GM18505 (cell line): ENCODE data around the gene H6PD.

Experiments
- ATAC-seq: cut with Tn5 transposase; IDR thresholded peaks from one replicate; pipeline ENCODE4 v1.9.1; 2021; ENCODE audit not compliant: unreplicated experiment
- POLR2A ChIP-seq: IDR thresholded peaks from 4 replicates; pipeline ENCODE4 v1.6.1; 2011; ENCODE audit warnings: borderline replicate concordance; ENCODE audit not compliant: insufficient read depth, insufficient read length; ENCODE audit errors: extremely low read depth

The H6PD gene

DNA sequence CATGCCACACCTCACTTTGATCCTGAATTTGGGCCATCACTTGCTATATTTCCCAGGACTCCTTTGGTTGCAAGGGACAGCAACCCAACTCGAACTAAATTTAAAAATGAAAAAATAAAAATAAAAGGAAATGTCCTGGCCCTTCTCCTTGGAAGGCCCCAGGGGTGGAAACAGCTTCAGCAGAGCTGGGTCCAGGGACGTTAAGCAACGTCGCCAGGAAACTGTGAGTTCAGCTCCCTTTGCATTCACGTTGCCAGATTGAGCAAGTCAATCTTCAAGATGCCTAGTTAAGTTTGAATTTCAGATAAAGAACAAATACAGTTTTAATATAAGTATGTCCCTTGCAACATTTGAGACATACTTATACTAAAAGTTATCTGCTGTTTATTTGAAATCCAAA, 43.5 kb downstream of the H6PD start:
- TF ChIP-seq POLR2A, result no peak
- ATAC-seq, result no peak

DNA sequence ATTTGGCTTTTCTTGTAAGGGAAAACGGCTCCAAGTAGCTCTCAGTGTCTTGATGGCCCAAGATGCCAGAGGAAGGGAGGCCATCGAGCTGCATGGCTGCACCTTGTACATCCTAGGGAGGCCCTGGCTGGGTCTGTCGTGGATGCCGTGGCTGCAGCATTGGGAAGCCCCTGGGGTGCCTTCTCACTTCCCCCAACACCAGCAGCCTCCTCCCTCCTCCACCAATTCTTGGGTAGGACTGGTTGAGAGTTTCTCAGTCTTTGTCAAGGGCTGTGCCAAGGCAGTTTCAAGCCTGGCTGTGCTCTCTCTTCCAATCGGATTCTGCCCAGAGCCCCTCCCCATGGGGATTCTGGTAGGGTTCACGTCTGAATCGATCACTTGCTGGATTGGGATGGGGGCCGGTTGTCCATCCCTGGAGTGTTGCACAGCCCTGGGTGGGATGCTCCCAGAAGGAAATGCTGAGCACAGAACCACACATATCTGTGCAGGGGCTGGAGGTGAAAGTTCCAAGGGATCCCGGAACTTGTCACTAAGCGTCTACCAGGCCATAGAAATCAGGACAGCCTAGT, 44.1 kb downstream of the H6PD start:
- ATAC-seq, result no peak
- no peak for TF ChIP-seq POLR2A

DNA sequence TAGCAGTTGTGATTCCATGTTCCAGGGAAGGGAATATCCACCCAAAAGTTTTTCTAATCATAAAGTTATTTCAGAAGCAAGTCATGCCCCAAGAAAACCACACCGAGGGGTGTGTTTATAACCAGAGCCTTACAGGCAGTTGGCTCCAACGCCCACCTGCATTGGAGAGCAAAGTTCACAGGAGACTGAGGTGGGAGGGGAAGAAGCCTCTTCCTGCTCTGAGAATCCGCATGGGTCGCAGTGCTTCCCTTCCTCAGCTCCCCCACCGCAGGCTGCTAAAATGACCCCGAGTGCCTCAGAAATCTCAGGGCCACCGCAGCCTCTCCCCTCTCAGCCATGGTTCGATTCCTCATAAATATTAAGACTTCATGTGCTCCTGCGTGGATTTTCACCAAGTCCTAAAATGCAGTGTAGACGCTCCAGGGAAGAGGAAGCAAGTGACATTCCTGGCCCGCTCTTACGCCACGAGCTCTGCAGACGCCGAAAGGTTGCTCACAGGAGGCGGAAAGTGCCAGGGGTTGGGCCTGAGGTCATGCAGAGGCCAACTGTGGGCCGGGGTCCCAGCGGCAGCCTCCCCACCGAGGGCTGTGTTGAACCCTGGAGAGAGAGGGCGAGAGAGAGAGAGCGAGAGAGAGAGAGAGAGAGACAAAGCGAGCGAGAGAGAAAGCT, 44.7 kb downstream of the H6PD start:
- no peak for TF ChIP-seq POLR2A
- ATAC-seq, result no peak

DNA sequence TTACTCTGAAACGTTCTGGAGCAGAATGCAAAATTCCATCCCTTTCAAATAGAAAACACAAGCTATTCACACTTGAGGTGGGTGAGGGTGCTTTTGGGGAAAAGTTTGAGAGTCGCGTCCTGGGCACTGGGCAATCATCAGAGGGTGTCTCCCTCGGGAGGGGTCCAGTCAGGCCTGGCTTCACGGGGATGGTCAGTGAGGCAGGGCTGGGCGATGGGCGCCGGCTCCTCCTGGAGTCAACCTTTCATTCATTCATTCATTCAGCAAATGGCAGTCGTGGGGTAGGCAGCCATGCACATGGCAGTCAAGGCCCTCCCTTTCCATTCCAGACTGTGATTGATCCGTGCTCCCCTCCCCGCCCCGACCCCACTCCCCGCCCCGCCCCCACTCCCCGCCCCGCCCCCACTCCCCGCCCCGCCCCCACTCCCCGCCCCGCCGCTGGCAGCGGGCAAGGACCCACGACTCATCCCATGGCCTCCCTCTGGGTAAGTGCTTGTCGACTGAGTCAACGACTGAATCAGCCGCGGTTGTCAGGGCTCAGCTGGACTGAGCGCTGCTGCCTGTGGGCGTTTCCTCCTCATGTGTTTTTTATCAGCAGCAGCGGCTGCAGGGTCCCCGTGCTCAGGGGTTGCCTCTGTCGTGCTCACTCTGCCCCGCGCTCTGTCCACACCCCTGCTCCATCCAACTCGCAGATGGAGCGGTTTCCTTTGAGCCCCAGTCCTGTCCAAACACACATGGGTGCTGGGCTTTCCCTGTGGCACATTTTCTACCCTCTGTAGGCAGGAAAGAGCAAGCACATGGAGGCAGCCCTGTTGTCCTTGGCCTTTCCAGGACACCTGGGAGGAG, 45.7 kb downstream of the H6PD start:
- TF ChIP-seq POLR2A, result no peak
- no peak for ATAC-seq

DNA sequence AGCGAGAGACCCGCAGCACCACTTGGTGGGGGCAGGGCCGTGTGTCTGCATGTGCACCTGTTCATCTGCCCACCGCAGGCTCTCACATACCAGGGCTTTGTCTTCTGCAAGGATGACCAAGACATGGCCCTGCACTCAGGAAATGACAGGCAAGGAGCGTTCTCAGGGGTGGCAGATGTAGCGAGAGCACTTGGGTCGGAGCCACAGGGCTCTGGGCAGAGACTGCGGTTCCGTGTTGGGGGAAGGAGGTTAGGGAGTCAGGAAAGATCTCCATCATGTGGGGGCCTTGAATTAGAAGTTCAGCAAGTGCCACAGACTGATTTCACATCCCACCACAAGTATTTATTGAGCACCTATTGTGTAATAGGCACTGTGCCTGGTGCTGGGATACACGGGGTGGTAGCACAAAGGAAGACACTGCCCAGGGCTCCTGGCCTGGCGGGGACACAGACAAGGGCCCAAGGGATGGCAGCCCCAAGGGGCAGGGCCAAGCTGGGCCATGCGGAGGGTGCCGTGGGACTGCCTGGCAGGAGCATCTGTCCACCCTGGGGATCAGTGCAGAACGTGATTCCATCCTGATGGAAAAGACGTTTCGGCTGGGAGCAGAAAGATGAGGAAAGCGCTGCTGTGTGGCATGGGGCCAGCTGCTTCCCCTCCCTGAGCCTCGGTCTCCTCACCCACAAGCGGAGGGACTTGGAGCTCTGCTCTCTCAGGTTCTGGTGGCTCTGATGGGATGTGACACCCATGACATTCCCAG, 46.7 kb downstream of the H6PD start:
- no peak for ATAC-seq
- no peak for TF ChIP-seq POLR2A

DNA sequence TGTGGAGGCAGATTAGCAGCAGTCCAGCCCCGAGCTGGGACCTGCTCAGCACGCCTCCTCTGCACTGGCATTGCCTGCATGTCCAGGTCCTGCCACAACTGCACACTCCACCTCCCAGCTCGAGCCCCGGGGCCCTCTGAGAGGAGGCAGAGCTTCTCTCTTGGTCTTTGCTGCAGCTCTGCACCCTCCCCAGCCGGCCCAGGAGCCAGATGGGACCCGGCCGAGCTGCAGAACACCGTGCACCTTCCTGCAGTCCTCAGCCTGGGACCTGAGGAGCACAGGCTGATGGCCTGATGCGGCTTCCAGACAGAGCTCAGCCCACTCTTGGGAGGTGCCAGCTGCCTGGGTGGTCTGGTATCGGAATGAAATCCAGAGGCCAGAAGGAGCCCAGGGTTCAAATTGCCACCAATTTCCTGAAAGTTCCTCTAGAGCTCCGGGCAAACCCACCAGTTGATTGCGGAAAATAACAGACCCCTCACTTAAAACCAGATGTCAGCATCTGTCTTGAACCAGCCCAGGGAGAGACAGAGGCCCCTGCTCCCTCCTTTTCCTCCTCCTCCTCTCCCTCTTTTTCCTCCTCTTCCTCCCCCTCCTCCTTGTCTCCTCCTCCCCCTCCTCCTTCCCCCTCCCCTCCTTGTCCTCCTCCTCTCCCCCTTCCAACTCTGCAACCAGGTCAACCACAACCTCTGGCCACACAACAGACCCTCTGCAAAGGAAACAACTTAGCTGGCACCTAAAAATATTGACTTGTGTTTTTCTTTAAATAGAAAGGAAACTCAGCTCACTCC, 47.5 kb downstream of the H6PD start:
- ATAC-seq, result no peak
- TF ChIP-seq POLR2A, result no peak

DNA sequence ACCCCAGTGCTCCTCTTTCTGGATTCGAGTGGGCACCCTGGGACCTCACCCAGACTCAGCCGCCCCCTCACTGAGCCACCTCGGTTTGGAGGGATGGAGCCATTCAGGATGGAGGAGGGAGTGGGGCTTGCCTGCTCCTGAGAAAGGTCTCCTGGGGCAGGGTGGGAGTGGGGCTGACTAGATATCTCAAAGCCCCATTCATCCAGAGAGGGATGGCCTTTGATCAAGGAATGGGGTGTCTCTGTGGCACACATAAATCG, 48.1 kb downstream of the H6PD start:
- TF ChIP-seq POLR2A, result no peak
- ATAC-seq, result no peak

DNA sequence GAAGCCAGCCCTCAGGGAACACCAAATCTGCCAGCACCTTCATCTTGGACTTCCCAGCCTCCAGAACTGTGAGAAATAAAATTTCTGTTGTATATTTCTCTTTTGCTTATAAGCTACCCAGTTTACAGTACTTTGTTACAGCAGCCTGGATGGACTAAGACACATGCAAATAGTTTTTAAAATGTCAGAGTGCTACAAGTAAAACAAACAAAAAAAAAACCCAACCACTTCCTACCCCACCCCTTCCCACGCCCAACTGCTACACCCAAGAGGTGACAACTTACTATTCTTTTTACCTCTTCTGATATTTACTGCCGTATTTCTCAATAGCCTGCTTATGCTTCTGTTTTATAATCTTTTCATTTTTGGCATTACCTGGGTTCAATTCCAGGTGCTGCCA, 49.5 kb downstream of the H6PD start:
- ATAC-seq, result no peak
- no peak for TF ChIP-seq POLR2A

DNA sequence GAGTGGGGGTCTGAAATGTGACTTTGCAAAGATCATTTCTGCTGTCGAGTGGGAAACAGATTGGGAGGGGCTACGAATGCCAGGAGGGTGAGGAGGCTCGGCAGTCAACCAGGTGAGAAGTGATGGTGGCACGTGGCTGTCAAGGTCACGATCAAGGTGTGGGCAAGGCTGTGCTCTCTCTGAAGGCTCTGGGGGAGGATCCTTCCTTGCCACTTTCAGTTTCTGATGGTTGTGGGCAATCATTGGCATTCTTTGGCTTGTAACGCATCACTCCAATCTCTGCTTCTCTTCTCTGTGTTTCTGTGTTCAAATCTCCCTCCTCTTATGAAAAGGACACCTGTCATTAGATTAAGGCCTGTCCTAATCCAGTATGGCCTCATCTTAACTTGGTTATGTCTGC, 52.0 kb downstream of the H6PD start:
- no peak for TF ChIP-seq POLR2A
- ATAC-seq, result no peak

DNA sequence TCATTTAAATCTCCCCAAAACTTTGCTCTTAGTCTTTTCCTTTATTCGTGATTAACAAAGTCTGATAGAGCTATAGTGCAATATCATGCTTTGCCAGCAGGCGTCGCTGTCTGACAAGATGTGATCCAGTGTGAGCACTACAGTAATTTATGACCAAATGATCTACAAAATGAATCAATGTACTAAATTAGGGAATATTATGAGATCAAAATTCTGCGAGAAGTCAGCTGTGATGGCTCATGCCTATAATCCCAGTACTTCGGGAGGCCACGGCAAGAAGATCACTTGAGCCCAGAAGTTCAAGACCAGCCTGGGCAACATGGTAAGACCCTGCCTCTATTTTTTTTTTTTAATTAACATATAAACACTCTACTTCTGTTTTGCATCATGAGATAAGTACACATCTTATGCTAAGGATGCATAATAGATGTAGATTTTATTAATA, 54.5 kb downstream of the H6PD start:
- ATAC-seq, result no peak
- TF ChIP-seq POLR2A, result no peak

DNA sequence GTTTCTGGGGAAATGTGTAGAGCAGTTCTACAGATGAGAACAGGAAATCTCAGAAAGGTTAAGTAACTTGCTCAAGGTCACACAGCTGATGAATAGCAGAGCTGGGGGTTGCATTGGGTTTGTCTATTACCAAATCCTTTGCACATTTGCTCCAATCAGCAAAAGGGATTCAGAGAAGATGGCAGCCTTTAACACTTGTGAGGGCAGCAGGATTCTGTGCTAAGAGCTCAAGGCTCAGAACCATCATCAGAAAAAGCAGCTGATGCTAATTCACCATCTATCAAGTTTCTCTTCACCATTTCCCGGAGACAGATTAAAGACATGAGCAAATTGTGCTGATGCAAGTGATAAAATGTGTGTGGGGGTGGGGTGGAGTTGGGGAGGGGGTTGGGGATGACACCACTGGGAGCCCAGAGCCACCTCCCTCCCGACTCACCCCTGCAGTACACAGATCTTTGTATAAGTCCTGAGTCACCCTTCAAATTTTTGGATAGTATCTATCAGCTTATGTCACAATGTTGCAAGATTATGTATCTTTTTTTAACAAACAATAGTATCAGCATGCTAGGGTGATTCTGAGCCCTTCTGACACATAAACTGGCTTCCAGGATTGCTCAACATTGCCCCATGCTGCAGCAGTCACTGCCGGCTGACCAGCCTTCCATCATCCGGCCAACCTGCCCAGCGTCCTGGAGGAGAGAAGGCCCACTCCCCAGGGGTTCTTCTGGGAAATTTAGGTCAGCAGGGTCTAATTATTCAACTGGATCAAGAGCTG, 55.3 kb downstream of the H6PD start:
- TF ChIP-seq POLR2A, result no peak
- no peak for ATAC-seq

DNA sequence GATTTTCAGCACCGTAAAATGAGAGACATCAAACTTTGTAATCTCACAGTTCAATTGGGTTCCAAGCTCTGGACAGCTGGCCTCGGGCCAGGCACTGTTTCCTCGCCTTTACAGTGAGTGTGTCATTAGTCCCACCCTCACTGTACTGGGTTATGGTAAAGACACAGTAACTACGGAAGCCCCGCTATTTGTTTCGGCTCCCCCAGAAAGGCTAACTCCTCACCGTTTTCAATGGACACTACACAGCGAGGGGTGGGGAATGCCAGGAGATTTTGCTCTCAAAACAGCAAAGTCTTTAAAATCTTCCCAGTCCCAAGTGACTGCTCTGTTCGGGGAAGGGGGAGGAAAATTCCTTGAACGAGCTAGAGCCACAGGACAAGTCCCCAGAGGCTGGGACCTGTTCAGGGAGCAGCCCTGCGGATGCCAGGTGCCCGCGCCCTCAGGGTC, 57.4 kb downstream of the H6PD start:
- ATAC-seq, result no peak
- TF ChIP-seq POLR2A, result no peak
